Amygdala (tissue), 56 donors: ENCODE results near the gene PLCB1.

Experiments used
- DNase-seq, 56 donors: peaks; one replicate each; lab custom pipeline; 2025; lab: John Stamatoyannopoulos, UW

PLCB1 gene

DNA sequence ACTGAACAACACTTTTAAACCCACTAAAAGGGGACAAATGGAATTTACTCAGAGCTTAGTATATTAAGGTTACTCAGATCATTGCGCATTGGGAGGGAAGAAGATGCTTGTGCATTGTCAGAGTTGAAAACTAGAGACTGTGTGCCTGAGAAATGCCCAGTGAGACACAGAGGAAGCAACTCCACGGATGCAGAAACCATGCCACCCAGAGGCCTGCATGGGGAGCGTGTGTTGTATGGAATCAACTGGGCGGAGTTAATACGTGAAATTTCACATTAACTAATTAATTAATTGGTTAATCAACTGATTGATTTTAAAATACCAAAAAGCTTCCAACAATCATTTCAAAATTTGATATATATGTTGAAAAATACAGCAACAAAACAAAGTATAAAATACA lies 391.6 kb downstream of the PLCB1 start:
- peak in 2 of 56 donors; percentile 6 to 10 for DNase-seq

DNA sequence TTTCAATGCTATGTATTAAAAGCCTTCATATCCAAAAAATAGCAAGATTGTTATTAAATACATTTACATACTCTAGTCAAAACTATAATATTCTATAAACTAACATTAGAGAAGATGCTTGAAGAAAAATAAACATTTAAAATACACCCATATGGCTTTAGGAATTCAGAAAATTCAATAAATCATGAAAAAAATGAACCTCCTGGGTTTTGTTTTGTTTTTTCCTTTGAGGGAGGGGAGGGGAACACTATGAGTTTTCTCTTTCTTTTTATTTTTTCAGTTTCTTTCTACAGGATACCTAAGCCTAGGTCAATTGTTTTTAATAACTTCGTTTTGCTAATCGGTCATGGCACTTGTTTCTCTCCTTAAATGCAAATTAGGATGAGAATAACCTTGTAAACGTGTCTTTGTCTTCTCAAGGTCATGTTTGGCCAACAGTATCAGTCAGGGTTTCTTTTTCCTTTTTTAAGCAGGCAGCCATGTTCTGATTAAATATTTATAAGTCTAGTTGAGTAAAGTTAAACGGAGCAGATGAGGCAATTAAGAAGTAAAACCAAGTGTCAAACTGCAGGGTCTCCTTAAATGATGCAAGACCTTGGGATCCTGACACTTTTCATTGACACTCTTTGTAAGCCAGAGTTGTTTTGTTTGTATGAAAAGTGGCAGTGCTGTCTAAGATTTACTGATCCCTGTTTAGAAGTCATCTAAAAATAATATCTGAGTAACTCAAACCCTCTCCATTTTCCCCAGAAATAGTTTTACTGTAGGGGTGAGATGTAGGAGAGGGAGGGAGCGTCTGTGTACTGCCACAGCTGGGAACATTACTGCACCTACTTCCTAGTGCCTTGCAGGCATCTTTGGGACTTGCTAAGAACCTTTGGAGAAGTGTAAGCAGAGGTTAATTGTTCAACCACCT lies 392.3 kb downstream of the PLCB1 start:
- no peak for DNase-seq

DNA sequence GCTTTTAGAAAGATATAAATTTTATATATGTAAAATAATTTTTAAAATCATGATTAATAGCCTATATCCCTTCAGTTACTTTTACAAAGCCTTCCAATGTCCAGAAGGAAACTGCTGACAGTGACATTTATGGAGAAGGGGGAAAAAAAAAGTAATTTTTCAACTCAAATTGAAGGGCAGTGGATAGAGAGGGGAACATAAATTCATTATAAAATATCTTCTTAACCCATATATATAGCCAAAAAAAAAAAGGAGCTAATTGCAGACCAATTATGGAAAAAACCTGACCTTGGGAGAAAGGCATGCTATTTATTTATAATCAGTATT lies 392.9 kb downstream of the PLCB1 start:
- no peak for DNase-seq

DNA sequence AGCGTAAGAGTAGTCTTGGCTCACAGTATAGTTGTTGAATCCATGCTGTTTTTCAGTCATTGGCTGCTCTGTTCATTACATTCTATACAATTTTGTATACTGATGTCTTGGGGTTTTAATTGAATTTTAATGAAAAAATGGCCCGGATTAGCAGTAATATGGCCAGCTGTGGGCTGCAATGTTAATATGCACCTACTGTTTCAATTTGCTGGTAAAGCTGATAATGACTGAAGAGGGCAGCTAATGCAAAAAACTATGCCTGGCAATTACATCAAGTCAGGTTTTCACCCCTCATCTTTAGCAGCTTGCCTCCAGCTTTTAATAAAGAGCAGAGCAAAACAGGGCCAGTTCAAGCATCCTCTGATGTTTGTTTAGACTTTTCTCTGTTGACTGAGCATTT lies 394.5 kb downstream of the PLCB1 start:
- DNase-seq: no peak

DNA sequence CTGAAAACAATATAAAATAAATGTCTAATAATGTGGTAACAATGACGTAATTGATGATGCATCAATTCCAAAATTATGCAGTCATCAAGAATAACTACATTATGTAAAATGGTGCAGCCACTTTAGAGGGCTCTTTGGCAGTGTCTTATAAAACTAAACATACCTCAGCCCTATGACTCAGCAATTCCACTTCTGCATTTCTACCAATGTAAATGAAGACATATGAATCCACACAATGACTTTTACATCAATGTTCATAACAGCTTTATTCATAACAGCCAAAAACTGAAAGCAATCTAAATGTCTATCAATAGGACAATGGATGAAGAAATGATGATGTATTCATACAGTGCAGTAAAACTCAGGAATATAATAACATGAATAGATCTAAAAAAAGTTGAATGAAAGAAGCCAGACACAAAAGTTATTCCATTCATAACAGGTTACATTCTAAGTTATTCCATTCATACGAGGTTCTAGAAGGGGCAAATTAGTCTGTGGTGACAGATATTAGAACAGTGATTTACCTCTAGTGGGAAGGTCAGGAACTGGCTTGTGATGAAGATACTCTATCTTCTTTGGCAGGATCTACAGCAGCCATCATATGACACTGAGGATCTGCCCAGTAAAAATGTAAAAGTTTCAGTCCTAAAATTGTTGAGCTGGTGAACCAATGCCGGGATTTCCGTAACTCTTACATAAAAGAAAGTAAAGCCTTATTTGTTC lies 396.1 kb downstream of the PLCB1 start:
- no peak for DNase-seq

DNA sequence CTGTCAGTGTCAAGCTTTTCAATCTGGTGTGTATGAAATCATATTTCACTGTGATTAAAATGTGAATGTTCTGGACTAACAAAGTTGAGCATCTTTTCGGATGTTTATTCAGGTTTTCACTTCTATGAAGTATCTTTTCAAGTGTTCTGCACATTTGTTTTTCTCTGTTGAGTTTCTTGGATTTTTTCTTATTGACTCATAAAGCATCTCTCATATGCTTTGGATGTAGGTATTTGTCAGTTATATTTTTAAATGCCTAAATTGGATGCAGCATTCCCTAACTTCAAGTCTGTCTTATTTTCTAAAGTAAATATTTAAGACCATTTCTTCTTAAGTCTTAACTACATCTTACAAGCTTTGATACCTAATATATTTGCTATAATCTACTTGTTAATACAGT lies 398.0 kb downstream of the PLCB1 start:
- DNase-seq: no peak

DNA sequence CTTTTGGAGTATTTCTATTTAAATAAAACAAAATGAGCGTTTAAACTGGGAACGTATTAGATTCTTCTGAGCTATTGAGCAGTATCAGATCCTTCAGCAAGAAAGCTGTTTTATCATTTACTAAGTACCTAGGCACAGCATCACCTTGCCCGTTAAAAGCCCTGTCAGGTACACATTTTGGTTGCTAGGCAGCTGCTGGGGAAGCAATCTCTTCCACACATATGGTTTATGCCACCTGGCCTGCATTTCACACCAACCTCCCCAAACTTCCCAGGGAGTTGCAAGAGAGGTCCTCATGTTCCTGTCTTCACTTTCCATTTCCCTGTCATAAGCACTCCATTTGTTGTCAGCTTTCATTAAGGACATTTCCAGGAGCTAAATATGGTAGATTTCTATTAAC lies 400.1 kb downstream of the PLCB1 start:
- DNase-seq: no peak

DNA sequence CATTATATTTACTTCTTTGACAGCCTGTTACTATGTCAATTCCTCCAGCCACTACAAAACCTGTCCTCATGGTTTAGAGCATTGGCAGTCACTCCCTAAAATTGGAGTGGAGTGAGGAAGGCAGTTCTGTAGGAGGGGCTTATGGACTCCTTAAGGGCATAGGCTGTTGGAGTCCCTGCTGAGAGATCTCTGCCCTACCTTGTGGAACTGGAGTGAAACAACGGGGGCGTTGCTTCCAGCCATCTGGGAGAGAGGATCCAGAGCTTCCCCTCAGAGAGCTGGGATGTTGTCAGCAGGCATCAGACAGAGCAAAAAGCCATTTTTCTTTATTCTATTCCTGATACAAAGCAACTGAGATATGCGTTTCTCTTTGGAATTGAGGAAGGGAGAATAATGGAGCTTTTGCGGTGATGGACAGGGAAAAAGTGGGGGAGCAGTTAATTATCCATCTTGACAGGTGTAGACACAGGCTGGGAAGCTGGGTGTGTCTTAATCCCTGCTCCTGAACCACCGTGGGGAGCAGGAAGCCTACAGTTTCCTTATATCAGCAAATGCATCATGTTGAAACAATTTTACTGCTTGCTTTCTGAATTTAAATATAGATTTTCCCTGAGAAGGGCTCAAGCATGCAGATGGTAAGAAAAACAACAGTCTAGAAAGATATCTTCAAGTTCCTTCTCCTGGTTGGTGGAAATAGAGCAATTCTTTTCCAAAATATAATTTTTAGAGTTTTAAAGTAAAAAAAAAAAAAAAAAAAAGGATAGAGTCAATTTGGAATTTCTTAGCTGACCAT lies 402.5 kb downstream of the PLCB1 start:
- DNase-seq: no peak

DNA sequence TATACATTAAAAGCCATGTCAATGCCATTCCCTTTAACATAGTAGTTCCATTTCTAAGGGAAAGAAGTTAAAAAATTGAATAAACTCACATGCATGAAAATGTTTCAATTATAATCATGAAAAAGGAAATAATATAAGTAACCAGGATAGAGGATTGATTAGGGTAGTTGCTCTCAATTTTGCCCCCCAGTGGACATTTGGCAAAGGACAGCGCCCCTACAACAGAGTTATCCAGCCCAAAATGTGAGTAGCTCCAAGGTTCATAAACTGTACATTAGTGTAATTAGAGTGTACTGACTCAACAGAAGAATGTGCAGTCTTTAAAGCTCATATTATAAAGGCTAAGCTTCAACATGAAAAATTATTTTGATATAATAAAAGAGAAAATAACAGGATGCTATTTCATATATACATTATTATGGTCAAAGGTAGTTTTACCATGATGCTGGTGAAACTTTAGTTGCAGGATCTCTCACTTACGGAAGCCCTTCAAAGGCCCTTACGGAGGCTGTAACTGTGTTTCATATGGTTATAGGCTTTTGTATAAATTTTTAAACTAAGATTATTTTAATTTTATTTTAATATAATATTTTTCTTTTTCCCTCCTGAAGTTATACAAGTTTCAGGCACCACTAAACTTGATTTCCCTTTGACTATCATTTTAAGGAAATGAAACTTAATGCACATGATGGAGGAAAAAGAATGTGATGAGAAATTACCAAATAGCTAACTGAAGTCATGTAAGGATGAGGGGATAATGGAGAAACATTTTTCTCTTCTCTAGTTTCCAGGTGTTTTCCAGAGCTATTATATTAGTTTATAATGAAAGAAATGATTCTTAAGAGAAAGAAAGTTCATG lies 403.6 kb downstream of the PLCB1 start:
- no peak for DNase-seq

DNA sequence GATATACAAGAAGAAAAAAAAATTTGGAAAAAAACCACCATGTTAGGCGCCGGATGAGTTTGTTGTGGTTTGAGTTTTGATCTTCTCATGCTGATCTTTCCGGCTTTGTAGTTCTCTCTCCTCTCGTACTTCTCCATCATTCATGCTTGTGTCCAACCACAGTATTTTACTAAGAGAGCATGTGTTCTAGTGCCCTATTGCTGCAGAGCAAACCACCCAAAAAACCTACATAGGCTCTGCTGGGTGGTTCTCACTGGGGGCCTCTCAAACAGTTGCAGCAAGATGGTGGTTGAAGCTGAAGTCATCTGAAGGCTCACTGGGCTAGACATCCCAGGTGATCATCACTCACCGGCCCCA lies 404.2 kb downstream of the PLCB1 start:
- DNase-seq: no peak

DNA sequence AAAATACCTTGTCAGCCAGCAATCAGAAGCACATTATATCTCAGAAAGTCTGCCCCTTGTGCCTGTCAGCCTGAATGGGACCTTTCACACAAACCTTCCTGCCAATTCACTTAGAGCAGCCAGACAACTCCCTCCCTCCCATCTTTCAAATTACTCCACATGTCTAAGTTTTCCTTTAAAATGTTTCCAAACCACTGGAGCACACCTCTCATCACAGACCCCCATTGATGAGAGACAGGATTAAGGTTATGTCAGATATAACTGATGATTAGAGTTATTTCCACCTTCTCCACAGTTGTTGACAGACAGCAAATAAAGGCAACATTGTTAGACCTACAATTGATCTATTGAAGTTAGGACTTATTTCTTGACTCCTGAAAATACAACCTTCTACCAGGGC lies 408.4 kb downstream of the PLCB1 start:
- DNase-seq: no peak

DNA sequence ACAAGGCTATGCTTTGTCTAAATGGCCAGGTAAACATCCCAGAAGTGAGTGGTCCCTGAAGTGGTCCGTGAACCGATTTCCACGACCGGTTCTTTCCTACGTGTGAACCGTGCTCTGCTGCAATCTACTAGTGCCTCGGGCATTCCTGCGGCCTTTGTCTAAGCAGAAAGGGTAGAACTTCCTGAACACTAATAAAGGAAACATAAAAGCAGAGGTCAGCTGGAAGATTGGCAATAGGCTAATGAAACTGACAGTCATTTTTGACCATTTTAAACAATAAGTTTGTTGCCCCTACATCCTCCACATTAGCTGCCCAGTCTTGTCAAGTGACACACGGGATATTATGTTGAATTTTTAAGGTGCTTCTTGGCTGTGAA lies 410.0 kb downstream of the PLCB1 start:
- DNase-seq: no peak

DNA sequence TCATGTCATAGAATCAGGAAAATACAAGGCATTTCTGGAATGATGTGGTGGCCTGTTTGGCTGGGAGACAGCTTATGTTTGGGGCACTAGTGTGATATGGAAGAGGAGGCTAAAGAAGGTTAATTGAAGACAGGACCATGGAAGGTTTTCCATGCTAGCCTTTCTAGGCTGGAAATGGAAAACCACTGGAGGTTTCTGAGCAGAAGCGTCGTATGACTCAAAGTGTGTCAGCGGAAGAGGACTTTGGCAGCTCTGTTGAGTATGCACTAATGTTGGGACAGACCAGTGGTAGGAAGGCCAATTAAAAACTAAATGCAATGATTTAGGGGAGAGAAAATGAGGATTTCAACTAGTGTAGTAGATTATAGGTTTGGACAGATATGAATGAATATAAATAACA lies 413.1 kb downstream of the PLCB1 start:
- no peak for DNase-seq

DNA sequence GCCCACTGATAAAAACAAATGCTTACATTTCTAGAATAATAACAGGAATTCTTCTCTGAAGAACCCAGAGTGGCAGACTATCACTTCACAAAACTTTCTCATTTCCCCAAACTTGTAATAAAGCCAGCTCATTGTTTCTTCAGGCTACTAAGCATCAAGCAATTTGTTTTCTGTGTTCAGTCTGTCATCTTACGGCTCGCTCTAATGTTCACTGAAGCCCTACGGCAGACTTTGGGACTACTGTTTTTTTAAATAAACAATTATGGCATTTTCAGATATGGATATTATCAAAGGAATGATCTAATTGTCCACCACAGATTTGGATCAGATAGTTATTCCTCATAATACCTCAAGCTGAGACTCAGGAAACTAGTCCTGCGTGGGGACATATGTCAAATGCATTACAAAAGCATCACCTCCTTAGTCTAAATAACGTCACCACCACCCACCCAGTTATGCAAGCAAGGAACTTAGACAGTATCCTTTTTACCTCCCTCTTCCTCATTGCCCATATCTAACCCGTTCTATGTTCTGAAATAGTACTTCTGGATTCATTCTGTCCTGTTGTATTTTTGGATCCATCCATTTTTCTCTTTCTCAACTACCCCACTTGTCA lies 415.1 kb downstream of the PLCB1 start:
- no peak for DNase-seq

DNA sequence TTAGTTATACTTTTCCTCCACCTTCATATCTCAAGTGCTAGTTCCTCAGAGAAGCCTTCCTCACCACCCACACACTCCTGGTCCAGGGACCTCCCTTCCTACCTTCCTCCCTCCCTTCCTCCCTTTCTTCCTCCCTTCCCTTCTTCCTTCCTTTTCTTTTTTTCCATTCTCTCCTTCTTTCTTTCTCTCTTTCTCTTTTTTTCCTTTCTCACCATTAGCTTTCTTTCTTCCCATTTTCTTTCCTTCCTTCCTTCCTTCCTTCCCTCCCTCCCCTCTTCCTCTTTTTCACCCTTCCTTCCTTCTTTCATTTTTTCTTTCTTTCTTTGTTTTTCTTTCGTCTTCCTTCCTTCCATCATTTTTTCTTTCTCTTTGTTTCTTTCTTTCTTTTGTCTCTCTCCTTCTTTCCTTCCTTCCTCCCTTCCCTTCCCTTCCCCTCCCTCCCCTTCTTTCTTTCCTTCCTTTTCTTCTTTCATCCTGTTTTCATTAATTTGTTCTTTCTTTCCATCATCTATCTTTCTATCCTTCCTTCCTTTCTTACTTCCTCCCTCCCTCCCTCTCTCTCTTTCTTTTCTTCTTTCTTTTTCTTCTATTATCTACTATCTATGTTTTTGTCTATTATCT lies 416.0 kb downstream of the PLCB1 start:
- no peak for DNase-seq

DNA sequence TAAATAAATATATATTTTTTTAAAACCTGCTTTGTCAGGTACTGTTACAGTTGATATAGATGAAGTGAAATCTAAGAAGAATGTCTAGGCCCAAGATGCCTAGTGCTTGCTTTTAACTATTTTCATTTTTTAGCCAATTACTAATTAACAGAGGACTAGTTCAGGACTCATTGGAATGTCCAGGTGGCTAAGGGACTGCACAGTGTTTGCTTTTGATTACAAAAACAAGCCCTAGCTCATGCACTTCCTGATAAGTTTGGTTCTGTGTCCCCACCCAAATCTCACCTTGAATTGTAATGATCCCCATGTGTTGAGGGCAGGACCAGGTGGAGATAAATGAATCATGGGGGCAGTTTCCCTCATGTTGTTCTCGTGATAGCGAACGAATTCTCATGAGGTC lies 417.1 kb downstream of the PLCB1 start:
- no peak for DNase-seq

DNA sequence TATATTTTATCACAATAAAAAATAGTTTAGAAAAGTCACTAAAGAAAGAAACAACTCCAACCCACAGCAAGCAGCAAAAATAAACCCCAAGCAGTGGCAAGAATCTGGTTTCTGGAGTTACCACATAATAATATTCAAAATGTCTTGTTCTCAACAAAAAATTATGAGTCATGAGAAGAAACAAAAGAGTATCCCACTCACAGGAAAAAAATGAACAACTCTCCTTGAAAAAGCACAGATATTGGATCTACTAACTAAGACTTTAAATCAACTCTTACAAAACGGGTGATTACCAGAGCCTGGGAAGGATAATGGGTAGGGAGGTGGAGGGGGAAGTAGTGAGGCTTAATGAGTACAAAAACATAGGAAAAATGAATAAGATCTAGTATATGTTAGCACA lies 425.6 kb downstream of the PLCB1 start:
- DNase-seq: no peak

DNA sequence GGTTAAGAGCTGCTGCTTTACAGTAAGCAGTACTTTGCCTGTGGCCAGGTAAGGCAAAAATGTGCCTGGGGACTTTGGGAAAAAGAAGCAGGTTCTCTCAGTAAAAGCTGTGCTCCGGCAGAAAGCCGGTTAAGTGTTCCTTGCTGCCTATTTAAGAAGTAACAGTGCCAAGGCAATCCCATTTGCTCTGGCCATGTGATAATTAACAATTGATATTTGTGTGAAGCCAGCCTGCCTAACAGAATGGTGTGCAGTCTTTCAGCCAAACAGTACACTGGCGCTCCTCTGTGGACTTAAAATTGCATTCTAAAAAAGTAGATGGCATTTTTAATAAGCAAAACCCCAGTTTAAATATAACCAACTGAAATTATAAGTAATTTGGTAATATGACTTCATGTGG lies 430.3 kb downstream of the PLCB1 start:
- DNase-seq: peak in 9 of 56 donors; percentile 1 to 37 (median 18)

DNA sequence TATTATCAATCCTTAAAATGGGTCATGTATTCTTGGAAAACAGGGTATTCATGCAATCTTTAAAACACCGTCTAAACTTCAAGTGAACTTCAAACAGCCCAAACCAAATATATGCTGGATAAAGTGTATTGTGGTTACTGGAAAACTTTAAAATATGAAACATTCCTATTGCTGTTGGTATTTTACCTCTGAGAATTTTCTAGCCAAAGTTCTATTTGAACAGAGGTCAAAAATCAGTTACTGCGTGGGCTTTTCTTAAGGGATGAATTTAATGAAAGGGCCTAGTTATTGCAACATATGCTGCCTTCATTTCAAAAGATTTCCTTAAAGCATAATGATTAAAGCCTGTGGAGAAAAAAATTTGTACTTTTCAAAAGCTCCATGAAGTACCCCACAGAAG lies 436.0 kb downstream of the PLCB1 start:
- DNase-seq: no peak

DNA sequence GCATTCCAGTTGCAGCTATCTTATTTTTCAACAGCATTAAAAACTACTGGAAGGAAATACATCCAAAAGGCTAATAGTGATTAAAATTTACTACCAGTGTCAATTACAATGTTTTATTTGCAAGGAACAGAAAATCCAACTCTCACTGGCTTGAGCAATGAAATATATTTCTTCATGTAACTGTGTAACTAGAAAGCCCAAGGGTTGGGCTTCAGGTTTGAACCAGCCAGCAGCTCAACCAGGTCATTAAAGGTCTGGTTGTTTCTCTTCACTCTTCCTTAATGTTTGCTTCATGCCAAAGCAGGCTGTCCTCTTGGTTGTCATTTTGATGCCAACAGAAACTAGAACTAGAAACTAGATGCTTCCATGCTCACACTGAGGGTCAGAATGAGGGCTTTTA lies 437.7 kb downstream of the PLCB1 start:
- no peak for DNase-seq
